Upper lobe of left lung (tissue), 4 donors: ENCODE measurements around the gene STK26.

Source experiments
- EP300 ChIP-seq, 4 donors: sonication (generic); formaldehyde crosslinking; IDR thresholded peaks; one replicate each; pipeline ENCODE4 v1.5.1; 2017; ENCODE audit warnings: antibody characterized with exemption in 4 of 4, control low read depth in 2 of 4
- POLR2A ChIP-seq, 4 donors: fragments of 450-650 bp; IDR thresholded peaks; one replicate each; pipeline ENCODE4 v1.5.1; 2016 to 2017; ENCODE audit warnings: antibody characterized with exemption in 4 of 4, mild to moderate bottlenecking in 2 of 4
- TF ChIP-seq, protein P1 (sequence below), 6 experiments: fragments of 450-650 bp in 4 of 6; fragments of 200-600 bp in 2 of 6; sonication (generic) in 2 of 6; IDR thresholded peaks; one replicate each; pipeline ENCODE4 v1.5.1; 2016 to 2019; ENCODE audit warnings: antibody characterized with exemption in 6 of 6

DNA sequence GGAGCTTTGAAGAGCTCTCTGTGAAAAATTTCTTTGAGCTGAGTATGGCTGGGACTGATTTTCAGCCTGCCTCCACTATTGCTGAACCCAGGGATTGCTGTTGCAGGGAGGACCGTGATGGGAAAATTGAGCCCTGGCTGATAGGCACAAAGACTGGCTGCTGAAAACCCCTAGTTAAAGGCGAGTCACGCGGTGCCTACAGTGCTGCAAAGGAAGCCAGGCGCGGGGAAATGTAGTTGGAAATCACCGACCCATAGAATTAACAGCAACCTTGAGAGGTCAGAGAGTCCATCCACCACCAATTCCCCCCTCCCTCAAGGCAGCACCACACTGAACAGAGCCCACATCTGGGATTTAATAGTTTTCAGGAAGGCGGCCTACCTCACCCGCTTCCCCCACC is 78.7 kb downstream of the STK26 start:
- TF ChIP-seq POLR2A (IDR thresholded peaks at IDR 0.05), result no peak
- TF ChIP-seq, protein P1, sequence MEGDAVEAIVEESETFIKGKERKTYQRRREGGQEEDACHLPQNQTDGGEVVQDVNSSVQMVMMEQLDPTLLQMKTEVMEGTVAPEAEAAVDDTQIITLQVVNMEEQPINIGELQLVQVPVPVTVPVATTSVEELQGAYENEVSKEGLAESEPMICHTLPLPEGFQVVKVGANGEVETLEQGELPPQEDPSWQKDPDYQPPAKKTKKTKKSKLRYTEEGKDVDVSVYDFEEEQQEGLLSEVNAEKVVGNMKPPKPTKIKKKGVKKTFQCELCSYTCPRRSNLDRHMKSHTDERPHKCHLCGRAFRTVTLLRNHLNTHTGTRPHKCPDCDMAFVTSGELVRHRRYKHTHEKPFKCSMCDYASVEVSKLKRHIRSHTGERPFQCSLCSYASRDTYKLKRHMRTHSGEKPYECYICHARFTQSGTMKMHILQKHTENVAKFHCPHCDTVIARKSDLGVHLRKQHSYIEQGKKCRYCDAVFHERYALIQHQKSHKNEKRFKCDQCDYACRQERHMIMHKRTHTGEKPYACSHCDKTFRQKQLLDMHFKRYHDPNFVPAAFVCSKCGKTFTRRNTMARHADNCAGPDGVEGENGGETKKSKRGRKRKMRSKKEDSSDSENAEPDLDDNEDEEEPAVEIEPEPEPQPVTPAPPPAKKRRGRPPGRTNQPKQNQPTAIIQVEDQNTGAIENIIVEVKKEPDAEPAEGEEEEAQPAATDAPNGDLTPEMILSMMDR (IDR thresholded peaks at IDR 0.05), result no peak
- no peak for TF ChIP-seq EP300 (IDR thresholded peaks at IDR 0.05)
